GM12878 (cell line): ENCODE data around the gene FTMT.

Experiments
- CHD4 ChIP-seq: fragments of 200-600 bp; sonication (generic); IDR thresholded peaks from 2 replicates; pipeline ENCODE4 v1.6.1; 2016; ENCODE audit warnings: mild to moderate bottlenecking
- E2F4 ChIP-seq: IDR thresholded peaks from 2 replicates; pipeline ENCODE4 v1.6.1; 2012; ENCODE audit warnings: low read depth, low read length, improper control_type of control experiment
- ESRRA ChIP-seq: IDR thresholded peaks from 2 replicates; pipeline ENCODE4 v1.6.1; 2012; ENCODE audit warnings: mild to moderate bottlenecking, low read length, improper control_type of control experiment
- MAX ChIP-seq: IDR thresholded peaks from 2 replicates; pipeline ENCODE4 v1.6.1; 2012; ENCODE audit warnings: low read depth, low read length, improper control_type of control experiment
- NR2F1 ChIP-seq: fragments of 450-650 bp; conservative IDR thresholded peaks from 2 replicates; pipeline ENCODE4 v1.6.1; 2017; ENCODE audit warnings: mild to moderate bottlenecking
- RBBP5 ChIP-seq: fragments of 200-600 bp; sonication (generic); conservative IDR thresholded peaks from 2 replicates; pipeline ENCODE4 v1.6.1; 2016
- RELA ChIP-seq: fragments of 450-650 bp; IDR thresholded peaks from 2 replicates; pipeline ENCODE4 v1.8.0; 2014; ENCODE audit warnings: borderline replicate concordance; ENCODE audit not compliant: partially characterized antibody
- SMC3 ChIP-seq: IDR thresholded peaks from 2 replicates; pipeline ENCODE4 v1.6.1; 2011; ENCODE audit warnings: low read length, improper control_type of control experiment, borderline replicate concordance
- TCF3 ChIP-seq: IDR thresholded peaks from 2 replicates; pipeline ENCODE4 v1.6.1; 2012; ENCODE audit warnings: low read depth, mild to moderate bottlenecking, low read length, borderline replicate concordance; ENCODE audit not compliant: insufficient read depth
- USF2 ChIP-seq: IDR thresholded peaks from 2 replicates; pipeline ENCODE4 v1.6.1; 2011; ENCODE audit warnings: low read depth, low read length, improper control_type of control experiment, borderline replicate concordance
- ZNF384 ChIP-seq: IDR thresholded peaks from 2 replicates; pipeline ENCODE4 v1.6.1; 2012; ENCODE audit warnings: low read depth, mild to moderate bottlenecking, low read length, improper control_type of control experiment, borderline replicate concordance
- TF ChIP-seq, protein P1 (sequence below), 3 experiments: IDR thresholded peaks in 2 of 3; conservative IDR thresholded peaks in 1 of 3; 2 replicates each; pipeline ENCODE4 v1.5.1; 2011; ENCODE audit warnings: low read depth in 3 of 3, low read length in 3 of 3, mild to moderate bottlenecking in 3 of 3, control low read depth in 2 of 3, moderate library complexity in 2 of 3, inconsistent platforms in 1 of 3, mixed read lengths in 1 of 3; ENCODE audit not compliant: control insufficient read depth in 2 of 3, insufficient read depth in 1 of 3; ENCODE audit errors: extremely low read depth in 1 of 3

- TF ChIP-seq ESRRA = no peak
- no peak for TF ChIP-seq TCF3
- TF ChIP-seq ZNF384 = no peak
- no peak for TF ChIP-seq NR2F1
- no peak for TF ChIP-seq CHD4
- TF ChIP-seq RELA = no peak
- TF ChIP-seq RBBP5 = no peak
- TF ChIP-seq E2F4 = no peak
- TF ChIP-seq, protein P1, sequence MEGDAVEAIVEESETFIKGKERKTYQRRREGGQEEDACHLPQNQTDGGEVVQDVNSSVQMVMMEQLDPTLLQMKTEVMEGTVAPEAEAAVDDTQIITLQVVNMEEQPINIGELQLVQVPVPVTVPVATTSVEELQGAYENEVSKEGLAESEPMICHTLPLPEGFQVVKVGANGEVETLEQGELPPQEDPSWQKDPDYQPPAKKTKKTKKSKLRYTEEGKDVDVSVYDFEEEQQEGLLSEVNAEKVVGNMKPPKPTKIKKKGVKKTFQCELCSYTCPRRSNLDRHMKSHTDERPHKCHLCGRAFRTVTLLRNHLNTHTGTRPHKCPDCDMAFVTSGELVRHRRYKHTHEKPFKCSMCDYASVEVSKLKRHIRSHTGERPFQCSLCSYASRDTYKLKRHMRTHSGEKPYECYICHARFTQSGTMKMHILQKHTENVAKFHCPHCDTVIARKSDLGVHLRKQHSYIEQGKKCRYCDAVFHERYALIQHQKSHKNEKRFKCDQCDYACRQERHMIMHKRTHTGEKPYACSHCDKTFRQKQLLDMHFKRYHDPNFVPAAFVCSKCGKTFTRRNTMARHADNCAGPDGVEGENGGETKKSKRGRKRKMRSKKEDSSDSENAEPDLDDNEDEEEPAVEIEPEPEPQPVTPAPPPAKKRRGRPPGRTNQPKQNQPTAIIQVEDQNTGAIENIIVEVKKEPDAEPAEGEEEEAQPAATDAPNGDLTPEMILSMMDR (IDR thresholded peaks at IDR 0.05 in 2 of 3, conservative IDR thresholded peaks at IDR 0.05 in 1 of 3; ENCODE audit: control insufficient read depth in 2 of 3, extremely low read depth in 1 of 3, insufficient read depth in 1 of 3, low read depth in 3 of 3, low read length in 3 of 3) = no peak
- no peak for TF ChIP-seq MAX
- TF ChIP-seq USF2 = no peak
- TF ChIP-seq SMC3 = no peak
These were observed 47.7 kb downstream of the FTMT start for GRCh38 chr5:121899346-121899745.
